NCI-H446 treated with DMSO at 0.1 percent for 48 hours (cell line): ENCODE measurements around the gene VOPP1.
A peak's percentile ranks its signal among the peaks of the same experiment; 100 is the strongest.

Source experiments
- DNase-seq: peaks from one replicate; lab custom pipeline; 2025; lab: John Stamatoyannopoulos, UW

VOPP1 gene

DNA sequence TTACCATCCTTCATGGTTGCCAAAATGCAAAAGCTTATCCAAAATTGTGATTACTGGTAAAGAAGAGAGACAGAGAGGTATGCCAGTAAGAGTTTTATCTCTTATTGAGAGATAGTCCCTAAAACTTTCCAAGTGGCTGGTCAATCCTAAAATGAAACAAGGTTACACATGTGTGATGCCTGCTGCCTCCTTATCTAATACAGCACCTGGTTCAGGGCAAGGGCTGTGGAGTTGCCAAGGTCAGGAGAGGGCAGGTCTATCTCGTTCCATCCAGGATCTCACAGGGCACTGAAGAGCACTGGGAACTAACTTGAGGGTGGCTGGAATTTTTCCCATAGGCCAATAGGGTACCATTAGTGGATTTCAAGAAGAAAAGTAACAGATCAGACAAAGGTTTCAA is 18.3 kb downstream of the VOPP1 start:
- DNase-seq: no peak

DNA sequence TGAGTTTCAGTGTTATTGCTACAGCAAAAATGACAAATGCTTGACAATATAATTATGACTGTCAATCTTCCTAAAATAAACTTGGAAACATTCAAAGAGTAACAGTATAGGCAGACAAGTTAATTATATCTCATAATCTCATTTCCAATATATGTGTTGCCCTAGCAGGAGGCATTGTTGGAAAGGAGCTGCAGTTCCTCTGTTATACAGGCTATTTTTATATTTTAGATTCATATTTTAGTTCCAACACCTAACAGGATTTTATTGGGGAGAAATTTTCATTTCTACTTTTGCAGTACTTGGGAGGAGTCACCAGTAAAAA is 19.3 kb downstream of the VOPP1 start:
- no peak for DNase-seq

DNA sequence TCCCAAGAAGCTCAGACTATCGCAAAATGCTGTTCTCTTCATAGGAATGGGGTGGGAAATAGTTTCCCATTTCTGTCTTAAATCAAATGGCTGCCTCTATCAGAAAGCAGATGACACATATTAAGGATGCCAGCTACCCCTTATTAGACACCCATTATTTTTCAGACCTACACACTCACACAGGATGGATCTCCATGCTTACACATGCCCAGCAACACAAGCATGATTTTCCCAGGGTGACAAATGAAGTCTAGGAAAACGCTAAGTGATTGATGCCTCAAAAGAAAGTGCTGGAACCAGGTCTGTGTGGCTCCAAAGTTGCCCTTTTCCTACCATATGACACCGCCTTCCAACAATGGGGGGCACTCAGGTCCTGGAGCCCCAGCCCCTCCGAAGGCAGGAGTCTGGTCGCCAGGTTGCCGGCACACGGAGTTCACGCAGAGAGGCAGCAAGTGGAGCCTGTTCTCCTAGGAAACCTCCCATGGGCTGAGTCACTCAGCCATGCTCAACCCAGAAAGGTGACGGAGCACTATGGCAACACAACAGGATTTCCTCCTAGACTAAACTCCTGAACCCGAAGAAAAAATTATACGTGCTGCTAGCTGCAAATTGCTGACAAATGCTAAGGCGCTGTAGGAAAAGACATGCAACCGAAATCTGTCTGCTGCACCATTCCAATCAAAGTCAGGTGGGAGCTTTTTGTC is 19.8 kb downstream of the VOPP1 start:
- no peak for DNase-seq

DNA sequence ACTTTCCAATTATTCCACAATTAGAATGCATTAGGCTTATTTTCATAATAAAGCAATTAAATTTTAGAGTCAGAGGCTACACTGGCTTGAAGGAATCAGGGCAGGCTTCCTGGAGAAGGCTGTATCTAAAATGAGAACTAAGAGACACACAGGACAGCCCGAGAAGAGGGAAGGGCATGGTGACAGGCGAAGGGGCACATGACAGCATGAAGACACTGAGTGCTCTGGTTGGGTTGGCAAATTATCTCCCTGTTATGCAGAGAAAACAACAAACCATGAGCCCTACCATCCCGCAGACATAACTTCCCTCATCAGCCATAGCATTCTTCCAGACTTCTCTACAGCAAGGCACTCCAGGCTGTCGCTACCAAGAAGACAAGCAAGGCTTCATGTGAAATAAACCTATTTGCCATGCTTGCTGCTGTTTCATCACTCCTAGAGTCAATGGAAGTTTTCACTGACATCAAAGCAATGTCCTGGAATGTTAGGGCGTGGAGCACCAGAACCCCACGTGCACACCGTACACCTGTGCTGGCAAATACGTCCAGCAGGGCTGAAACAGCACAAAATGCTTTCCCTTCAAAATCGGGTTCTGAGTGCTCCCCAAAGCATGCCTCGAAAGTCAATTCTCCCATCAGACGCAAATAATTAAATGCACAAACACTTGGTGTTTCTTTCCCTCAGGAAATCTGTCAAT is 21.3 kb downstream of the VOPP1 start:
- no peak for DNase-seq

DNA sequence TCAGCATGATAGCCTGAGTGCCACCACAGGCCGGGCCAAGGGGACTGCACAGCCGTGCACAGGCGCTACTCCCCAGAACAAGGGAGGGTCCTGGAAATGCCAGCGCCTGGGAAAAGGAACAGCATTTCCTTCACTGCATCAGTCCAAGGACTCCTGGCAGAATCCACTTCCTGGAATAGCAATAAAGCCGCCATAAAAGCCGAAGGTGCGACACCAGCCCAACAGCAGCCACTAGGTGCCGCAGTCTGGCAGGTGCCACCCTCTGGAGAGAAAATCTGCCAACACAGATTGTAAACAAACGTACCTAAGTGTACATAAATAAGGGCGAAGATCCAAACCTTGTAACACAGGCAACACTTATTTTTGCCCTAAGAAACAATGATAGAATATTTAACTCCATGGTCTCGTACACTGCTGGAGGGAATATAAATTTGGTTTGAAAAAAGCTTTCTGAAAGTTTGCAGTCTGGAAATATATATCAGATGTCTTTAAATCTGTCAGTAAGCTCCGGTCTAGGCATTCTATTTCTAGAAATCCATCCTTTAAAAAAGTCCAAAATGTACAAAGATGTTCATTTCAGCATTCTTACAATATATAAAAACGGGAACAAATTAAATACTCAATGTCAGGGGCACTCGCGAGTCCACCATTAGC is 22.2 kb downstream of the VOPP1 start:
- no peak for DNase-seq

DNA sequence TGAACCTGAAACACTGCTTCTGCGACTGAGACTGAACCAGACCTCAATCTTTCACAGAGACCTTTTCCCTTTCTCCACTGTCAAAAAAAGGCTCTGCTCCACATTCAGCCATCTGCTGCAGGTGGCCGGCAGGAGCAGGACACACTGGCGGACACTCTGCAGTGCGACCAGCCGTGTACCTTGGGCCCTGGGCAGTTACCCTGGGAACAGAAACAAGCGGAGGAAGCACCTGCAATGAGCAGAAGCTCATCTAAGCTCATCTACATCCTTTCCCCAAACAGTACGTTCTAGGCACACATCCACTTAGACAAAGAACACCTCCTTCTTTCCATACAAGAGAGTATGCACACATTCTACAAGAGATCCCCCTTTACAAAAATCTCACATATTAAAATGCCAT is 22.8 kb downstream of the VOPP1 start:
- no peak for DNase-seq

DNA sequence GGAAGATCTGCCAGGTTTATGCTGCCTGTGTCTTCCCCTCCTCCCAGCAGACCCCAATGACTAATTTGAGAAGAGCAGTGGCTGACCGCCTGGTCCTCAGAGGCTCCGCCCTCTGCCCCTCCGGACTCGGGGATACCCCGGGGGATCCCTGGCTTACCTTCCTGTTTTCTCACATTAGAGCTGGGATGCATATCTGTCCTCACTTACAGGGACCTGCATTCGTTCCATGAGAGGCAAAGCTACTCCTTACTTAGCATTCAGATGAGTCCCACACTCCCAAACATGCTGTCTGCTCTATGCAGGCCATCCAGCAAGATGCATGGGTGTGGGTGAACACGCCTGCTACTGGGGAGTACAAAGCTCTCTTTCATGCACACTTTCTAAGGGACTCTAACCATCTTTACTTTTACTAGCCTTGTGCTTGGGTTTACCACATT is 24.0 kb downstream of the VOPP1 start:
- DNase-seq: no peak

DNA sequence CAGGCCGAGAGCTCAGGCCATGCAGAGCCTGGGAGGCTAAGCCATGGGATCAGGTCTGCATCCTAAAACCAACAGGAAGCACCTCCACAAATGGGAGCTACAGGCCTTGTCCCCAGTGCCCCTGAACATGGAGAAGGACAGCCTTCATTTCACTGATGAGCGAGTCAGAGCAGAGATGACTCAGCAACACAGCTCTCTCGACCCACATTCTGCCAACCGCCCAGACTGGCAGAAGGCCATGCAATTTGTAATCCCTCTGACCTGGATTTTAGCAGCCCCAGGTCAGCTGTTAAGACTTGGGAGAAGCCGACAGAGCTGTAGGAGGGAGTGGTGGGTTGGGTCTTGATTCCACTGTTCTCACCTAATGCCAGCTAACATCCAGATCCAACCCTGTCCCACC is 25.5 kb downstream of the VOPP1 start:
- peak; percentile 81 for DNase-seq

DNA sequence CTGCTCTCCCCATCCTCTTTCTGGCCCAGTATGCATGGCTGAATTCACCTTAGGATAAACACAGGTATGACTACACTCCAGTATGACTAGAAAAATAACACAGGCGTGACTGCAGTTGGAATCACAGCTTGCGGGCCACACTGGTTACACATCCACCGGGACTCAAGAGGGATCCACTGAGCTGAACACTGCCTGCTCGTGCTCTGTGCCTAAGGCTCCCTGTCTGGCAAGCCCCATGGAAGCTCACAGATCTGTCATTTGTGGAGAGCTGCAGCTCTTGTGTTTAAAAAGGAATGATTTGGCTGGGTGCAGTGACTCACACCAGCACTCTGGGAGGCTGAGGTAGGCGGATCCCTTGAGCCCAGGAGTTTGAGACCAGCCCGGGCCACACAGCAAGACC is 26.8 kb downstream of the VOPP1 start:
- DNase-seq: no peak

DNA sequence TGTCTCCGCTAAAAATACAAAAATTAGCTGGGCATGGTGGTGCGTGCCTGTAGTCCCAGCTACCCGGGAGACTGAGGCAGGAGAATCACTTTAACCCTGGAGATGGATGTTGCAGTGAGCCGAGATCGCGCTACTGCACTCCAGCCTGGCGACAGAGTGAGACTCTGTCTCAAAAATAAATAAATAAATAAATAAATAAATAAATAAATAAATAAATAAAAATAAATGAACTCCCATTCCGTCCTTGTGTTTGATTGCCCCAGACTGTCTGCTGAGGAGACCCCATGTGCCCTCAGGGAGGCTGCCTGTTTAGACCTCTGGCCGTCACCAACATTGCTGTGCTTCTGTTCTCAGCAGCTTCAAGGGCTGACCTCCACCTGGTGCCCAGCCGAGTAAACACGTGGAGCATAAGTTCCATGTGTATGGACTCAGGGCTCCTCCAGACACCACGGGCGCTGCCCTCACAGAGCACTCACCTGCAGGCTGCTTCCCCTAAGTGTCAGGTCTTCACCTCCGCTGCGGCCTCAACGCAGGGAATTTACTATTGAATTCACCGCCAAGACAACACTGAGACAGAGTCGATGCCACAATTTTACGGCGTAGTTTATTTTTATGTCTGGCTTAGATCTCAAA is 32.0 kb downstream of the VOPP1 start:
- no peak for DNase-seq

DNA sequence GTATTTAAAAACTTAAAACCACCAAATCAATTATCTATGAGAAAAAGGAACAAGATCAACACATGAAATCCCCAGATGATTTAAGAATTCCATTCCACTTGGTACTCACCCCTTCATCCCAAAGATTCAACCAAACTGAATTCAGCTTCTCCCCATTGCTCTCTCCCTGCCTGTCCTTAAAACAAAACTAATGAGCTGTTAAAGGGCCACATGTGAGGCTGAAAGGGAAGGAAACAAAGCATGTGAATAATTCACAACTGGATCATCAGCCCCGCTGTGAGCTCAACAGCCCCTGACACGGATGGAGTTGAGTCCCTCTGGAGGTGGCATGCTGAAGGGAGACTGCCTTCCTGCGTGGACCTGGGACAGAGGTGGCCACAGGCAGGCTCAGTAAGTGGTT is 32.9 kb downstream of the VOPP1 start:
- no peak for DNase-seq

DNA sequence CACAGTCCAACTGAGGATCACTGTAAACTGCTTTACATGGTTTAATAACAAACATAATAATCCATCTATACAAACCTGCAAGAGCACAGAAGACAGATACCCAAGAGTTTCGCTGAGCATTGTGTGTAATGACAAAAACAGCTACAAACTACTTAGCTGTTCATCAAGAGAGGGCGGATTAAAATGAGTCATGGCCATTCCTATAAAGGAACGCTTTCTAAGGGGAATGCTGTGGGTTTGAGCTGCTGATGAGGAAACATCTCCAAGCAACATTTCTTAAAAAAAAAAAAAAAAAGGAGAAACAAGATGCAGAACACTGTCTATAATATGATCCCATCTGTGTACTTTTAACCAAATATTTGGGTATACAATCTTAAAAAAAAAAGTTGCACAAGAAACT is 33.8 kb downstream of the VOPP1 start:
- no peak for DNase-seq

DNA sequence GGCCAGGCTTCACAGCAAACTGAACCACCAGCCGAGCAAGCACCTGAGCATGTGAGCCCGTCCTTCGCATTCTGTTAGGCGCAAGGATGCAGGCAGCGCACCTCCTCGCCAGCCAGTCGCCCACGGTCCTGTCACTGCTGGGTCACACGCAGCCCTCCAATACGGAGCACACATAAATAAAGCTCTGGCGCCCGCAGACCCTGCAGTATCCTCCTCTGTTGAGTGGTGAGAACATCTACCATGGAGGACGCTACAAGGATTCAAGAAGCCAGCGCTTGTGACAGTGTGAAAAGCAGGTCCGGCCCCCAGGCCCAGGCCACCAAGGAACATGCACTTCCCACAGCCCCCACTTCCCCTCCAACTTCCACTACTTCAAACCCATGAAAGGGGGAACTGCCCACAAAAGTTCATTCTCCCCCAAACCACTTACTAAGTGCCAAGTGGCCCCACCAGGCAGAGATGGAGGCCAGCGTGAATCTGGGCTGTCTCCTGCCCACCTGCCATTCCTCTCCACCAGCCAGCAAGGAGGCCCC is 34.8 kb downstream of the VOPP1 start:
- DNase-seq: no peak

DNA sequence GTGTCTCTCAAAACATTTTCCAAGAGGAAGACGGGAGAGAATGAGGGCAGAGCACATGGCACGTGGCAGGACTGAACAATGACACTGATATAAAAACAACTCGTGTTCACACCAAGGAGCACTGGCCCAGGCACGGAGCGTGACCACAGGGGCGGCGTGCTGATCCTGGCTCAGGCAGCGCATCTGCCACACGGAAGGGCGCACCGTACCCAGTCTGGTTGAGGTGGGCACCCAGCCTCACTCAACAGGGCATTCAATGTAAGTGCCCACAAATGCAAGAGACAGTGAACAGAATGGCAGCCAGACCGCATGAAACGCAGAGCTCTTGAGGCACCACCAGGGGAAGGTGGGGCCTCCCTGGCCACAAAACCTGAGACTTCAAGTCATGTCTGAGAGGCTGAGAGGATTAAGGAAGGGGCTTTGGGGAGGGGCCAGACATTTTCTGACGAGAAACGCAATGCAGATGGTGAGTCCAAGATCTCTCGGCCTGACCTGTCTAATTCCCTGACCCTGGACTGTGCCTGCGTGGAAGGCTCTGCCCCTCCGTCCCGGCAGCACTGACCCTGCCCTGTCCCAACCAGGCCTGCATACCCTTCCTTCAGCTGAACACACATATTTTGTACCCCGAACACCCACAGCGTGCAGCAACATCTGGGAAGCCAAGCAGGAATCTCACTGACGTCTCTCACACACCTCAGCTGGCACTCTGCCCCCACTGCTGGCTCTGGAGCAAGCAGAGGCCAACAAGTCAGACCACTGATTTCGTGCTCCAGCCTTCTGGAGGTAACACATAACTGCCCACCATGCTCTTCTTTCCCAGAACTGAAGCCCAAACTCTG is 35.5 kb downstream of the VOPP1 start:
- DNase-seq: no peak

DNA sequence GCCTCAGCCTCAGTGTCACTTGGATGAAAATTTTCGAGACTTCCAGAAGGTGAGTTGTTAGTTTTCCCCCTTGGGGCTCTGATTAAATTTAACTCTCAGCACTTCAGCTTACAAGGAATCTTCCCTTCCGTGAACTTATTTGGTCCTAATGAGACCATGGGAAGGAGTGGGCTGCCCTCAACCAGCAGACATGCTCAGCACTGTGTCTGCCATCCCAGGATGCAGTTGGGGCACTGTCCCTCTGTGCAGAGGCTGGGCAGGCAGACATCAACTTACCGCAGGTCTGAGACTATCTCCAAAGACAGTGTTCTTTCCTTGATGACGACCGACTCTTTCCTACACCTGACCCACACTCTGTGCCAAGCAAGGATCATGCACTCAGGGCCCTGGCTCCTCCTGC is 36.7 kb downstream of the VOPP1 start:
- DNase-seq: no peak

DNA sequence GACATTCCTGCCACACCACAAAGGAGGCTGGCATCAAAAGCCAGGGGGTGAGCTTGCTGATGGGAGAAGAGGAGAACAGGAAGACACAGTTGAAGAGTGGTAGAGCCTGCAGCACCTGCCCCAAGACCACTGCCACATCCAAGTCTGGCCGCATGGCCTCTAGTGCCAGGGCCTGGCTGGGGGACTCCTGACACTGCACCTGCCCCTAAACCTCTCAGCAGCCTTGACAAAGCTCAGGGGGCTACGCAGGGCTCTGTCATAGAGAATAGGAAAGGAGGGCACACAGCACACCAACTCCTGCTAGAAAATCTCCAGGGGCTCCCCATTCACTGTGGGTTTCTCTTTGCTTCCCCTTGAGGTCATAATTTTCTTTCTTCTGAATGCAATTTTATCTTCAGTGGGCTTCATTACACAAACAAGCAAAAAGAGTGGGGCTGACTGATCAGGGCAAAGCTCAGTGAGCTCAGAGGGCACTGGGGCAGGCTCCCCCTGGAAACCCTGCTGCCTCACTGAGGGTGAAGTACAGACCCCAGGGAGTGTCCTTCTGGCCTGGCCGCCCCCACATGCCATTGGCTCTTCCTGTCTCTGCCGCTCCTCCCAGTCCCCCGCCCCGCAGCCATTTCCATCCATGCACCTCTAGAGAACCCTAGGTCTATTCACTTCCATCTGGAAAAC is 37.2 kb downstream of the VOPP1 start:
- DNase-seq: no peak

DNA sequence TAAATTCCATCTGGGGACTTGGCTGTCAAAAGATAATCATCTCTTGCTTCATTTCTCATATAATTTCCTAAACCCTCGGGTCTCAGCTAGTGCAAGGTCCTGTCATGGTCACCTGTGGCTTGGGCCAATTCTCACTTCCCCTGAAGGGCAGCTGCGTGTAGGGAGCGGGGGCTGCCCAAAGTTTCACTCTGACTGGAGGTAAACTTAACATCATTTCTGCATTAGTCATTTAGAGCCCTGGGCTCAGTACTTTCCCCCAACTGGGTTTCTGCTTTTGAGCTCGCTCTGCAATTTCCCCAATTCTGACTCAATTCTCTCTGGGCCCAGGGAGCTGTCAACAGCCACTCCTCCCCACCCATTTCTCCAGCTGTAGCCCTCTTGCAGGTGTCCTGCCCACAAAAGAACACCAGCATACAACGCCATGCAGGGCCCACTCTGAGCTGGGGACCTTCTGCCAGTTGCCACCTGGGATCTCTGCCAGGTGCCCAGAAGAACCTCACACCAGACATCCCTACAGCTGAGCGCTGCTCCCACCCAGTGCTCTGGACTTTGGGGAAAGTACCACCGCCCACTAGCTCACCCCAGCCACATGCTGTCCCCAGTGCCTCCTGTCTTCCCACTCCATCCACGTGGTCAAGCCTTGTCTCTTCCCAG is 37.9 kb downstream of the VOPP1 start:
- DNase-seq: no peak

DNA sequence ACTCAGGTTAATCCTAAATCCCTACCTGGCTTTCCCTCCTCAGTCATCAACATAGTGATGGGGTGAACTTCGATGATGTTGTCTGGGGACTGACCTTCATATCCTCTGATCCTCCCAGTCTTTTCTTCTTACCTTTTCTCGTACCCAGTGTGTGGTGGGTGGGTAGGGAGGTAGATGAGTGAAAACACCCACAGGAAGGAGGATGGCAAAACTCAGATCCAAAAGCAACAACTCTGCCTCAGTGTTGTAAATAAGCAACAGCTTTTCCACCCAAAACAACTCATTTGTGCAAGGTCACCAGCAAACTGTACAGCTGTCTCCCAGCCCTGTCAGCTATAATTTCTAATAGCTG is 38.6 kb downstream of the VOPP1 start:
- DNase-seq: no peak

DNA sequence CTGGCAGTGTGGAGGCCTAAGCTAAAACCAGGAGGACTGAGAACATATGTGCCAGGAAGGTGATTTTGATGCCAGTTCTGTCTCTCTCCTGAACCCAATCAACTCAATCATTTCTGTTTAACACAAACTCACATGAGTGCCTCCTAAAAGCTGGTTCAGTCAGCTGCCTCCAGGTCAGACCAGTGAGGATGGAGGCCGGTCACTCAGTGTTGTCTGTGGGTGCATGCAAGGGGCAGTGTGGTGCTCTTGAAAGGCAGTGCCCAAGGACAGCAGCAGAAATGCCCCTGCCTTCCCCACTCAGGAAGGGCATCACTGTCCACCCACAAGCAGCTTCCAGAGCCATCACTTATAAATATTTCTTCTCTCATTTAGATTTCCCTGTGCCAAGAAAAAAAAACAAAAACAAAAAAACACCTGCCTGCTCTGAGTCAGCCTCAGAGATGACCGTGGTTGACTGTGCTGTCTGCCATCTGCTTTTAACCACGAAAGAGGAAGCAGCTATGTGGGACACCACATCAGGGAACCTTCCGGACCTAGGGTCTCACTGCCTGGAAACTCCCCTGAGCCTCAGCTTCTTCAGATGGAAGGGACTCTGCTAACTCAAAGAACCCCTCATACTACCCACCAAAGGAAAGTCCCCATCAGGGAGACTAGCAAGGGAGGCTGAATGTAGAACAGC is 39.1 kb downstream of the VOPP1 start:
- DNase-seq: no peak
